HL-60 (cell line): ENCODE measurements around the gene IL4R.

ENCODE experiments used
- DNase-seq, 2 experiments: peaks; one replicate each; pipeline ENCODE4 v3.0.0-alpha.2; 2010 to 2020; ENCODE audit warnings: low read depth in 1 of 2, low spot score in 1 of 2
- H3K27ac ChIP-seq: fragments of 250-450 bp; sonication (Bioruptor Pico); replicated peaks from 2 replicates; pipeline ENCODE4 v1.5.1; 2020; ENCODE audit warnings: mild to moderate bottlenecking, moderate library complexity
- H3K27me3 ChIP-seq: fragments of 250-450 bp; sonication (Bioruptor Pico); 2 replicates; pipeline ENCODE4 v1.5.1; 2021; ENCODE audit warnings: mild to moderate bottlenecking, moderate library complexity; ENCODE audit not compliant: insufficient read depth, poor library complexity, severe bottlenecking
- H3K4me3 ChIP-seq: replicated peaks from 2 replicates; pipeline ENCODE4 v1.5.1; 2011; ENCODE audit warnings: mild to moderate bottlenecking, control low read depth, low read length; ENCODE audit not compliant: insufficient read depth
- GABPA ChIP-seq: IDR thresholded peaks from 2 replicates; pipeline ENCODE4 v1.6.1; 2012; ENCODE audit warnings: low read depth
- POLR2AphosphoS5 ChIP-seq: IDR thresholded peaks from 2 replicates; pipeline ENCODE4 v1.6.1; 2012; ENCODE audit warnings: low read depth
- SPI1 ChIP-seq: IDR thresholded peaks from 2 replicates; pipeline ENCODE4 v1.6.1; 2012; ENCODE audit warnings: low read depth, mild to moderate bottlenecking, borderline replicate concordance
- long read RNA-seq: library from polyadenylated mRNA; unstranded; transcript quantifications from one replicate; pipeline ENCODE4 v2.0.0, GENCODE V29; 2020
- TF ChIP-seq, protein P1 (sequence below): IDR thresholded peaks from 2 replicates; pipeline ENCODE4 v1.6.1; 2012; ENCODE audit warnings: low read depth; ENCODE audit not compliant: insufficient replicate concordance
- TF ChIP-seq, protein P2 (sequence below): IDR thresholded peaks from one replicate; pipeline ENCODE4 v1.5.1; 2011; ENCODE audit warnings: low read length, control low read depth, inconsistent platforms; ENCODE audit not compliant: insufficient read depth

The IL4R gene
- long read RNA-seq, partial matches to known transcripts, result 0 of 4 reads
- long read RNA-seq, other reads (novel, unspliced or antisense), result 1 of 4 reads

DNA sequence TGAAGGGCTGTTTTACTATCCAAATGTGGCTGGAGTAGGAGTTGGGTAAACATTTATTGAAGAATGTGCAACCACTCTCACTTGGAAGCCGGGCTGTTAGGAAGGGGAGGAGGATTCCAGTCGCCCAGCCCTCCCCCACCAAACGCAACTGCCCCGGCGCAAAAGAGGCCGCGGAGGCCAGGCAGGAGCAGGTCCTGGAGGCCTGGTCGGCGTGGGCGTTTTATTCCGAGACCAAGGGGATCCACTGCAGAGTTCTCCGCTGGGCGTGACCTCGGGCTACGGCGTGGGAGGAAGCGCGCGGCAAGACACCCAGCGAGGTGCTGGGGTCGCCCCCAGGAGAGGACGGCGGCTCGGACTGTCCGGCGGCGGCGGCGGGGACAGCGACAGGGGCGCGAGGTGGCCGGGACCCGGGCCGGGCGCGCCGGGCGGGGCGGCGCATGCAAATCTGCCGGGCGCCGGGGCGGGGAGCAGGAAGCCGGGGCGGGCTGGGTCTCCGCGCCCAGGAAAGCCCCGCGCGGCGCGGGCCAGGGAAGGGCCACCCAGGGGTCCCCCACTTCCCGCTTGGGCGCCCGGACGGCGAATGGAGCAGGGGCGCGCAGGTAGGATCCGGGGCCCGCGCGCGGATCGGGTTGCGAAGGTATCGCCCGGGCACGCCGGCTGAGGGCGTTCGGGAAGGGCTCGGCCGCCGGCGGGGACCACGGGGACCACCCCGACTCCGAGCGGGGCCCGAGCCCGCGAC is at the start of gene IL4R:
Gene IL4R (plus strand): TSS at position 553 of the 739 bp plus-strand sequence. CDS start 26,230 bp downstream, outside the sequence.
- no peaks in the 10 kb centered on the region for H3K27me3 ChIP-seq
- peak within 1 kb of the TSS; percentile 71 for H3K4me3 ChIP-seq
- H3K27ac ChIP-seq, result peak within 1 kb of the TSS; percentile 67
- peak in 1 of 2 experiments; percentile 42 for DNase-seq
- TF ChIP-seq, protein P1, sequence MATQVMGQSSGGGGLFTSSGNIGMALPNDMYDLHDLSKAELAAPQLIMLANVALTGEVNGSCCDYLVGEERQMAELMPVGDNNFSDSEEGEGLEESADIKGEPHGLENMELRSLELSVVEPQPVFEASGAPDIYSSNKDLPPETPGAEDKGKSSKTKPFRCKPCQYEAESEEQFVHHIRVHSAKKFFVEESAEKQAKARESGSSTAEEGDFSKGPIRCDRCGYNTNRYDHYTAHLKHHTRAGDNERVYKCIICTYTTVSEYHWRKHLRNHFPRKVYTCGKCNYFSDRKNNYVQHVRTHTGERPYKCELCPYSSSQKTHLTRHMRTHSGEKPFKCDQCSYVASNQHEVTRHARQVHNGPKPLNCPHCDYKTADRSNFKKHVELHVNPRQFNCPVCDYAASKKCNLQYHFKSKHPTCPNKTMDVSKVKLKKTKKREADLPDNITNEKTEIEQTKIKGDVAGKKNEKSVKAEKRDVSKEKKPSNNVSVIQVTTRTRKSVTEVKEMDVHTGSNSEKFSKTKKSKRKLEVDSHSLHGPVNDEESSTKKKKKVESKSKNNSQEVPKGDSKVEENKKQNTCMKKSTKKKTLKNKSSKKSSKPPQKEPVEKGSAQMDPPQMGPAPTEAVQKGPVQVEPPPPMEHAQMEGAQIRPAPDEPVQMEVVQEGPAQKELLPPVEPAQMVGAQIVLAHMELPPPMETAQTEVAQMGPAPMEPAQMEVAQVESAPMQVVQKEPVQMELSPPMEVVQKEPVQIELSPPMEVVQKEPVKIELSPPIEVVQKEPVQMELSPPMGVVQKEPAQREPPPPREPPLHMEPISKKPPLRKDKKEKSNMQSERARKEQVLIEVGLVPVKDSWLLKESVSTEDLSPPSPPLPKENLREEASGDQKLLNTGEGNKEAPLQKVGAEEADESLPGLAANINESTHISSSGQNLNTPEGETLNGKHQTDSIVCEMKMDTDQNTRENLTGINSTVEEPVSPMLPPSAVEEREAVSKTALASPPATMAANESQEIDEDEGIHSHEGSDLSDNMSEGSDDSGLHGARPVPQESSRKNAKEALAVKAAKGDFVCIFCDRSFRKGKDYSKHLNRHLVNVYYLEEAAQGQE, result no peak
- TF ChIP-seq SPI1, result no peak
- TF ChIP-seq, protein P2, sequence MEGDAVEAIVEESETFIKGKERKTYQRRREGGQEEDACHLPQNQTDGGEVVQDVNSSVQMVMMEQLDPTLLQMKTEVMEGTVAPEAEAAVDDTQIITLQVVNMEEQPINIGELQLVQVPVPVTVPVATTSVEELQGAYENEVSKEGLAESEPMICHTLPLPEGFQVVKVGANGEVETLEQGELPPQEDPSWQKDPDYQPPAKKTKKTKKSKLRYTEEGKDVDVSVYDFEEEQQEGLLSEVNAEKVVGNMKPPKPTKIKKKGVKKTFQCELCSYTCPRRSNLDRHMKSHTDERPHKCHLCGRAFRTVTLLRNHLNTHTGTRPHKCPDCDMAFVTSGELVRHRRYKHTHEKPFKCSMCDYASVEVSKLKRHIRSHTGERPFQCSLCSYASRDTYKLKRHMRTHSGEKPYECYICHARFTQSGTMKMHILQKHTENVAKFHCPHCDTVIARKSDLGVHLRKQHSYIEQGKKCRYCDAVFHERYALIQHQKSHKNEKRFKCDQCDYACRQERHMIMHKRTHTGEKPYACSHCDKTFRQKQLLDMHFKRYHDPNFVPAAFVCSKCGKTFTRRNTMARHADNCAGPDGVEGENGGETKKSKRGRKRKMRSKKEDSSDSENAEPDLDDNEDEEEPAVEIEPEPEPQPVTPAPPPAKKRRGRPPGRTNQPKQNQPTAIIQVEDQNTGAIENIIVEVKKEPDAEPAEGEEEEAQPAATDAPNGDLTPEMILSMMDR, result no peak
- TF ChIP-seq GABPA, result no peak
- no peak for TF ChIP-seq POLR2AphosphoS5

DNA sequence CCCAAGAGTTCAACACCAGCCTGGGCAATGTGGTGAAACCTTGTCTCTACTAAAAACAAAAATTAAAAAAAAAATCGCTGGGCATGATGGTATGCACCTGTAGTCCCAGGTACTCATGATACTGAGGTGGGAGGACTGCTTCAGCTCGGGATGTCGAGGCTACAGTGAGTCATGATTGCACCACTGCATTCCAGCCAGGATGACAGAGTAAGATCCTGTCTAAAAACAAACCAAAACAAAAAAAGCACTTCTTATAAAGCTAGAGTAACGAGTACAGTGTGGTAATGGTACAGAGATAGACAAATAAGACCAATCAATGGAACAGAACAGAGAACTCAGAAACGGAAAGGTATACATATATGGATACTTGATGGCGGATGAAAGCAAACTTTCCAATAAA is 49.6 kb upstream of the IL4R start:
- H3K27me3 ChIP-seq, result no peaks in the 10 kb centered on the region
- no peak overlapping the region for H3K4me3 ChIP-seq
- TF ChIP-seq SPI1, result no peak
- TF ChIP-seq GABPA, result no peak
- TF ChIP-seq, protein P2, result no peak
- TF ChIP-seq POLR2AphosphoS5, result no peak
- TF ChIP-seq, protein P1, result no peak
- DNase-seq, result no peak
- no peak overlapping the region for H3K27ac ChIP-seq

DNA sequence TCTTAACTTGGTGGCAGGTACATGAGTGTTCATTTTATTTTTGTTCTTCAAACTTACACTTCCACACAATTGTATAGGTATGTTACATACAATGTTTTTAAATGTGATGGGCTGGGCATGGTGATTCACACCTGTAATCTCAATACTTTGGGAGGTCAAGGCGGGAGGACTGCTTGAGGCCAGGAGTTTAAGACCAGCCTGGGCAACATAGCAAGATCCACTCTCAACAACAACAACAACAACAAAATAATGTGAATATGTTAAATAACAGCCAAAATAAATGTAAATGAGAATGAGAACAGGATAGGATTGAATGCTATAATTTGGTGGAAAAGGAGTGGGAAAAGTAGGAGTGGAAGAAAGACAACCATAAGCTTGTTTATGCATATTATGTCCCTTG is 47.8 kb upstream of the IL4R start:
- Histone ChIP-seq H3K4me3 (no peak overlapping the region), H3K27ac (no peak overlapping the region), H3K27me3 (no peaks in the 10 kb centered on the region)
- DNase-seq, result no peak
- TF ChIP-seq, protein P1, result no peak
- TF ChIP-seq GABPA, result no peak
- TF ChIP-seq, protein P2, result no peak
- TF ChIP-seq SPI1, result no peak
- TF ChIP-seq POLR2AphosphoS5, result no peak
